ENCODE data around the gene RGS6. TPM values are rescaled to one million over a fixed set of nuclear protein-coding genes. Genes with fewer than 3 reads are reported as not detected.

The RGS6 gene
- total and polyA plus RNA-seq, 2 of the 4 experiments (the other 2 are of a cell fraction), result not detected

- dilution Hi-C loops (cut with HindIII; ENCODE audit: low sequenced_read_pairs, unreplicated experiment), result no loop called here
Observed at GRCh38 chr14:72336311-72336980, 404.2 kb downstream of the RGS6 start.

More at GRCh38 chr14:72336311-72336980, 404.2 kb downstream of the RGS6 start:
- Histone ChIP-seq H3K27ac (ENCODE audit: insufficient read depth, low read length) (no peak overlapping the region), H3K56ac (ENCODE audit: extremely low read depth, insufficient read depth, low read length) (no peak overlapping the region), H3K14ac (replicated peaks; ENCODE audit: low read depth, low read length) (no peak overlapping the region), H3K79me1 (ENCODE audit: low read depth in 1 of 2, low read length in 2 of 2) (no peaks in the 10 kb centered on the region), H3K9ac (ENCODE audit: low read depth, low read length) (no peak overlapping the region), H3K4ac (ENCODE audit: low read depth, low read length) (no peak overlapping the region), H4K91ac (ENCODE audit: insufficient read depth, low read depth, low read length) (no peak overlapping the region), H3K36me3 (ENCODE audit: control insufficient read depth, insufficient read depth, low read length) (no peaks in the 10 kb centered on the region), H3K27me3 (ENCODE audit: control insufficient read depth, insufficient read depth, low read length) (no peaks in the 10 kb centered on the region), H3K4me1 (ENCODE audit: control insufficient read depth, insufficient read depth, low read length) (no peaks in the 10 kb centered on the region), H3K23ac (ENCODE audit: low read depth, low read length) (no peak overlapping the region), H4K20me1 (ENCODE audit: insufficient read depth, low read length) (no peaks in the 10 kb centered on the region), H3K9me1 (ENCODE audit: insufficient read depth, low read length) (no peaks in the 10 kb centered on the region), H2AK9ac (replicated peaks; ENCODE audit: low read depth, low read length, poor library complexity) (no peak overlapping the region), H2AFZ (replicated peaks; ENCODE audit: low read length, poor library complexity) (no peak overlapping the region), H2BK120ac (ENCODE audit: low read depth, low read length) (no peak overlapping the region), H3K18ac (ENCODE audit: low read depth, low read length) (no peak overlapping the region), H3K9me3 (ENCODE audit: control insufficient read depth, insufficient read depth, low read length) (no peaks in the 10 kb centered on the region), H3K4me2 (ENCODE audit: low read depth, low read length) (no peak overlapping the region), H2AK5ac (ENCODE audit: low read depth, low read length) (no peak overlapping the region), H2BK20ac (ENCODE audit: low read depth, low read length) (no peak overlapping the region), H4K5ac (ENCODE audit: low read depth, low read length) (no peak overlapping the region), H2BK5ac (ENCODE audit: low read depth, low read length, poor library complexity, severe bottlenecking) (no peak overlapping the region), H2BK15ac (ENCODE audit: low read depth, low read length) (no peak overlapping the region), H3K4me3 (ENCODE audit: insufficient read depth, low read depth, low read length) (no peak overlapping the region), H4K8ac (ENCODE audit: low read depth in 2 of 2, low read length in 2 of 2) (no peak overlapping the region)
- no TSS peak for BruUV-seq (replicated peaks)
- POLR2A ChIA-PET (ENCODE audit: unreplicated experiment), result no interaction called here
- CTCF ChIA-PET, result no interaction called here
- TF ChIP-seq MAFK (IDR thresholded peaks at IDR 0.05; ENCODE audit: low read depth, low read length), result no peak
- no peak for TF ChIP-seq POLR2A (IDR thresholded peaks at IDR 0.05; ENCODE audit: low read depth, low read length)
- no peak for TF ChIP-seq CHD1 (IDR thresholded peaks at IDR 0.05; ENCODE audit: low read depth, low read length)
- TF ChIP-seq, protein P1, sequence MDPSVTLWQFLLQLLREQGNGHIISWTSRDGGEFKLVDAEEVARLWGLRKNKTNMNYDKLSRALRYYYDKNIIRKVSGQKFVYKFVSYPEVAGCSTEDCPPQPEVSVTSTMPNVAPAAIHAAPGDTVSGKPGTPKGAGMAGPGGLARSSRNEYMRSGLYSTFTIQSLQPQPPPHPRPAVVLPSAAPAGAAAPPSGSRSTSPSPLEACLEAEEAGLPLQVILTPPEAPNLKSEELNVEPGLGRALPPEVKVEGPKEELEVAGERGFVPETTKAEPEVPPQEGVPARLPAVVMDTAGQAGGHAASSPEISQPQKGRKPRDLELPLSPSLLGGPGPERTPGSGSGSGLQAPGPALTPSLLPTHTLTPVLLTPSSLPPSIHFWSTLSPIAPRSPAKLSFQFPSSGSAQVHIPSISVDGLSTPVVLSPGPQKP (IDR thresholded peaks at IDR 0.05; ENCODE audit: borderline replicate concordance, low read depth, low read length), result no peak
- no peak for TF ChIP-seq MXI1 (IDR thresholded peaks at IDR 0.05; ENCODE audit: borderline replicate concordance, low read depth, low read length)
- no peak for TF ChIP-seq RFX5 (IDR thresholded peaks at IDR 0.05; ENCODE audit: low read depth, low read length)
- TF ChIP-seq CEBPB (IDR thresholded peaks at IDR 0.05; ENCODE audit: low read depth, low read length), result no peak
- intact Hi-C loops (cut with micrococcal nuclease), result no loop called here
- ATAC-seq (ENCODE audit: low read depth), result no peak
- in situ Hi-C loops (cut with MboI; ENCODE audit: low sequenced_read_pairs), result no loop called here
- DNase-seq, result no peak
- WGBS, 2 experiments (ENCODE audit: extremely low coverage in 2 of 2, insufficient read length in 1 of 2), result 21% methylated on average over 3 of the region's 4 CpGs; no CpG with 5 or more reads in 1 of the 2 experiments
